ENCODE data around the gene TCHHL1.

Gene TCHHL1

DNA sequence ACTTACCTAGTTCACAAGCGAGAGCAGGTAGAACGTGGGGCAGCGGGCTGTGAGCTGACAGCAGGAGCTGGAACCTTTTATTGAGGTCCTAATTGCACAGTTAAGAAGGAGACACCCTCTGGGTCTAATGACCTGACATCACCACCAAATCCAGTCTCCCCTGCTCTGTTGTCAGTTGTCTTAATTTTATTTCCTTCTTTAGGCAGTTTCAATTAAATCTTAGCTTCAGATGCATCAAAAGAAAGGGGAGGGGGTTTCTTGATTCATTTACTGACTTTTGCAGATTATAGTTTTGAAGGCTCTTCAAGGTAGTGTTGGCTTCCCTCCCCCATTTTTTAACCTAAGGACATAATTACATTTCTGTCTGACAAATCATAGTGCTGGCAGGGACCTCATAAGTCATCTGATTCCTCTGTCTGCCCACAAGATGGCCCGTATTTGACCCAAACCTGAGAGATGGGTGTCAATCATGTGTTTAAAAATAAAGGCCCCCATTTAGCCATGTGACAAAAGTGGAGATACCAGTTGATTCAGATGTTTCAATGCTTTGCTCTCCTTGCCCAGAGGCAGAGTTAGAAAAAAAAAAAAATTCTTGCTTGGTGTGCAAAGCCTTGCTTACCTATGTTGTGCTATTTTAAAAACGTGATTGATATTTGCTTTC is at the start of gene TCHHL1:
TSS of gene TCHHL1 (minus strand) at position 51 of the 661 bp plus-strand sequence. CDS start 921 bp downstream, outside the sequence.
- DNase-seq: no peak

DNA sequence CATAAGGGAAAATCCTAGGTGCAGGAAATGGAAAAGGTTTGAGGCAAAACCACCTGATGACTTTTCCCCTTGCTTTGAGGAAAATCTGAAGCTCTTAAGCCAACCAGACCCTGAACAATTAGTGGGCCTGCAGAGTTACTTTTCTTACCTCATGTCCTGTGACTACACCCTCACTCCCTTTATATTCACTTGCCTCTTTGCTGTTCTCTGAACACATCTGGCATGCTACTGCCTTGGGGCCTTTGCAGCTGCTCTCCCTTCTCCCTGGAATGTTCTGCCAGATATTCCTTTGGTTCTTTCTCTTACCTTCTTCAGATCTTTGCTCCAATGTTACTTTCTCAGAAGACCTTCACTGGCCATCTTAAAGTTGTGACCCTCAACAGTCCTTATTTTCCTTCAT is 48.4 kb upstream of the TCHHL1 start:
- DNase-seq: no peak

DNA sequence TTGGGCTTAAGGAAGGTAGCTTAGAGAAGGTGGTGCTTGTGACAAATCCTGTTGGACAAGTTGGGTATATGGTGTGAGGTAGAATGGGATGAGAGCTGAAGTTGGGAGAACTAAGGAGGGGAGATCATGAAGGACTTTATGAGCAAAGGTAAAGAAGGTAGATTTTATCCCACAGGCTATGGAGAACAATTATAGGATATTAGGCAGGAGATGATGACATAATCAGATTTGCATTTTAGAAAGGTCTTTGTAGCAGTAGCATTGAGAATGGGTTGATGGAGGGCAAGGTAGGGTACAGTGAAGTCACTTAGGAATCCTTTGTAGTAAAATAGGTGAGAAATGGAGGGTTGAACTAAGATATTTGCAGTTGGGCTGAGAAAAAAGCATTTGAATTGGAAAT is 41.3 kb upstream of the TCHHL1 start:
- no peak for DNase-seq

DNA sequence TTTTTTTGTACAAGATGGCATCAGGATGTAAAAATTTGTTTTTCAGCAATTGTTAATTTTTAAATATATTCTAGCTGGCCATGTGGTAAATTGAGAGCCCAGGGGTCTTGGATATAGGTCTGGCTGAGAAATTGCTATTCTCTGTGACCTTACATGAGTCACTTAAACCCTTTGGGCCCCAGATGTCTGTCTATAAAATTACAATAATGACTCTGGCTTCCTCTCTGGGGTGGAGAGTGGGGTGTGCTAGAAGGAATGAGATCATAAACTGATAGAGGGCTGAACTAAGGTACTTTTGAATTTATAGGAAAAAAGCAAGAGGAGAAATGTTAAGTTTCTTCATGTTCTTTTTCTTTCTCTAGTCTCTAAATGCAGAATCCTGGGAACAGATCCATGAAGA is 38.8 kb upstream of the TCHHL1 start:
- no peak for DNase-seq

DNA sequence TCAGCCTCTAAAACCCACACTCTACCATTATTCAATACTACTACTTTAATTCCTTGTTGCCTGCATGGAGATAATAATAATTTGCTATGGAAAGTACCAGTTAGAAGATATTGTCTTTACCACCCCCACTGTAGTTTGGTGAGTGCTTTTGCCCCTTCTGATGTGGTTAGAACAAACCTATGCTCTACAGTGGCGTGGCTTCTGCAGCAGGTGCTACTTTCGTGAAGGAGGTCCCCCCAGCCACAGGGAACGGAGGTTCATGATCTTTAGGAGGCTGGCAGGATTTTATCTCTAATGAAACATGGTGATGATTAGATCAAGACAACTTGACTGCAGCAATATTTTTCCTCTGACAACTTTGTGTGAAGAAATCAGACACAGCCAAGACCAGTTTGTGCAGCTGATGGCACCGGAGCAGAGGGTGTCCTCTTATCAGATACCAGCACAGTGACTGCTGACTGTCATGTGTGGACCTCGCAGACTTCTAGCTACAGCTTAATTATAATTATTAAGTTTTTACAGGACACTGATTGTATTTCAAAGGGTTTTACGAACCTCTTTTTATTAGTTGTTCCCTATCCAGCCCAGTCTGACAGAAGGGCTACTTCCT is 37.1 kb upstream of the TCHHL1 start:
- no peak for DNase-seq

DNA sequence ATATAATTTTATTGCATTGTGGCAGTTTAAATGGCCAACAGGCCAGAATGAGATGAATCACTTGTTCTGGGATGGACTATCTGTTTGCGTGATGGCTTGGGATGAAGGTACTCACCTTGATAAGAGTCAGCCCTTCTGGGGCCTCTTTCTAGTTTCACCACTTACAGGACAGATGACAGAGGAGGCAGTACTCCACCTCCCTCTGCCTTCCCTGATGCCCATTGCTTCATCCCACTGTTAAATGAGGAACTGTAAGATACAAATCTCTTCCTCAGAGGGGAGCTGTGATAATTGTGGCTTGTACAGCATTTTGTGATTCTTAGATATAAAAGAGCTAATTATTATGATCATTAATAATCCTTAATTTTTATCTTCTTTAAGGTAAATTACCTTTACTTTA is 30.1 kb upstream of the TCHHL1 start:
- DNase-seq: no peak

DNA sequence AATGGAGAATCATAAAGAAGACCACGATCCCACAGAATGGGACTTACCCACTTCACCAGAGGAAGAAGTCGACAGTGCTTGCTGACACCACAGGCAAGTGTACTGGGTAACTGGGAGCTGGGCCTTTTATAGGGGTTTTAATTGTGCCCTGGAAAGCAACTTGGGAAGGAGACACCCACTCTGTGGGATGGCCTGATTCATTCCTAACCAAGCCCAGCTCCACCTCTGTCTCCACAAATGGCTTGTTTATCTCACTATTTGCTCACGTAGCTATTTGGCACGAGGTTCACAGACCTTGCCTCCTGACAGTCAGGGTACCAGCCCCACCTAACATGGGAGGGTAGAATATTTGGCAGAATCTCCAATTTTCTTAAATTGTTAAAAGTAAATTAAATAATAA is 26.5 kb upstream of the TCHHL1 start, which contains the start of gene TCHH:
TSS of gene TCHH (minus strand) at position 101 of the 400 bp plus-strand sequence. CDS start 1,364 bp downstream, outside the sequence.
- DNase-seq: no peak

DNA sequence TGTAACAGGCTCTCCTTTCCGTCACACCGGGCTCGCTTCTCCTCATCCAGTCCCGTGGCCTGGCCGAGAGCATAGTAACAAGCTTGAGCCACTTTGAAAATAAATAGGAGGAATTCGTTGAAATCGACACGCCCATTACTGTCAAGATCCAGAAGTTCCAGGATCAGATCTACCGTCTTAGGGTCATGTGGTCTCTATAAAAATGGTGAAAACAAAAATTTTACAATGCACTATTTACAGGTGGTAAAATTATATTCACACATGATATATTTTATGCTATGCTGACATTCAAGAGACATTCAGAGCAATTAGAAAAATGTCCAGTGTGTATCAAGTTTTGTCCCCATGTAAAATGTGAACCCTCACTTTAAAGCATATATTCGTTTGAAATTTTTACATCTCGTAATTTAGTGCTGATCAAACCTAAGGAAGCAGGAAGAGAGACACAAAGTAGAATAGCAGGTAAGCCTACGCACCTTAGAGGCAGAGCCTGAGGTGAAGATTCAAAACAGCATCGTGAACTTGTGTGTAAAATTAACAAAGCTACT is 24.1 kb upstream of the TCHHL1 start:
- DNase-seq: no peak

DNA sequence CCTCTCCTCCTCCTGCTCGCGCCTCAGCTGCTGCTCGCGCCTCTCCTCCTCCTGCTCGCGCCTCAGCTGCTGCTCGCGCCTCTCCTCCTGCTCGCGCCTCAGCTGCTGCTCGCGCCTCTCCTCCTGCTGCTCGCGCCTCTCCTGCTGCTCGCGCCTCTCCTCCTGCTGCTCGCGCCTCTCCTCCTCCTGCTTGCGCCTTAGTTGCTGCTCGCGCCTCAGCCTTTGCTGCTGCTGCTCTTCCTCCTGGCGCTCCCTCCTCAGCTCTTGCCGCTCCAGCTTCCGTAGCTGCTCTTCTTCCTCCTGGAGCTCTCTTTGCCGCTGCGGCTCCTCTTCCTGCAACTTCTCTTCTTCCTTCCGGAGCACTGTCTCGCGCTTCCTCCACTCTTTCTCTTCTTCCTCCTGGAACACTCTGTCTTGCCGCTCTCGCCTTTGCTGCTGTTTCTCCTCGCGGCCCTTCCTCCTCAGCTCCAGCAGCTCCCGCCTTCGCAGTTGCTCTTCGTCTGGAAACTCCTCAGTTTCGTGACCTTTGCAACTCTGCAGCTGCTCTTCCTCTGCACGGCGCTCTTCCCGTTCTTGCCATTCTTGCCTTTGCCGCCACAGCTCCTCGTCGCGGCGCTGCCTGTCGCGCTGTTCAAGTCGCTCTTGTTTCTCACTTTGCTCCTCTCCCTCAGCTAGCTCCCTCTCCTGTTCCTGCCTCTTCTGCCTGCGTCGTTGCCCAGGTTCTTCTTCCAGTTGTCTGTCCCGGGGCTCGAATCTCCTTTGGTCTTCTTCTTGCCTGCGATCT is 23.4 kb upstream of the TCHHL1 start:
- no peak for DNase-seq

DNA sequence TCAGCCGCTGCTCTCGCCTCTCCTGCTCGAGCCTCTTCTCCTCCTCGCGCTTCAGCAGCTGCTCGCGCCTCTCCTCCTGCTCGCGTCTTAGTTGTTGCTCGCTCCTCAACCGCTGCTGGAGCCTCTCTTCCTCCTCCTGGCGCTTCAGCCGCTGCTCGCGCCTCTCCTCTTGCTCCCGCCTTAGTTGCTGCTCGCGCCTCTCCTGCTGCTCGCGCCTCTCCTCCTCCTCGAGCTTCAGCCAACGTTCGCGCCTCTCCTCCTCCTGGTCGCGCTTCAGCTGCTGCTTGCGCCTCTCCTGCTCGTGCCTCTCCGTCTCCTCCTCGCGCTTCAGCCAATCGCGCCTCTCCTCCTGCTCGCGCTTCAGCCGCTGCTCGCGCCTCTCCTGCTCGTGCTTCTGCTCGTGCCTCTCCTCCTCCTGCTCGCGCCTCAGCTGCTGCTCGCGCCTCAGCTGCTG is 22.7 kb upstream of the TCHHL1 start:
- DNase-seq: no peak

DNA sequence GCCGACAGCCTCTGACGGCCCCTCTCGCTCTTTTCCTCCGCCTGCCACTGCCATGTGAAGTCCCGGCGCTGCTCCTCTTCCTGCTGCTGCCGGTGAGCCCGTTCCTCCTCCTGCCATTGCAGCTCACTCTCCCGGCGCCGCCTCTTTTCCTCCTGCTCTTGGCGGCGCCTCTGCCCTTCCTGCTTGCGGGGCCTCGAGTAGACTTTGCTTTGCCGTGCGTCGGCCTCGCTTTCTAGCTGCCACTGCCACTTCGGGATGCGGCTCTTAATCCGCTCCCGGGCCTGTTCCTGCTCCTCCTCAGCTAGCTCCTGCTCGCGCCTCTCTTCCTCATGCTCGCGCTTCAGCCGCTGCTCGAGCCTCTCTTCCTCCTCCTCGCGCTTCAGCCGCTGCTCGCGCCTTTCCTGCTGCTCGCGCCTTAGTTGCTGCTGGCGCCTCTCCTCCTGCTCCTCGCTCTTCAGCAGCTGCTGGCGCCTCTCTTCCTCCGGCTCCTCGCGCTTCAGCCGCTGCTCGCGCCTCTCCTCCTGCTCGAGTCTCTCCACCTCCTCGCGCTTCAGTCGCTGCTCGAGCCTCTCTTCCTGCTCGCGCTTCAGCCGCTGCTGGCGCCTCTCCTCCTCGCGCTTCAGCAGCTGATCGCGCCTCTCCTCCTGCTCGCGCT is 22.1 kb upstream of the TCHHL1 start:
- no peak for DNase-seq

DNA sequence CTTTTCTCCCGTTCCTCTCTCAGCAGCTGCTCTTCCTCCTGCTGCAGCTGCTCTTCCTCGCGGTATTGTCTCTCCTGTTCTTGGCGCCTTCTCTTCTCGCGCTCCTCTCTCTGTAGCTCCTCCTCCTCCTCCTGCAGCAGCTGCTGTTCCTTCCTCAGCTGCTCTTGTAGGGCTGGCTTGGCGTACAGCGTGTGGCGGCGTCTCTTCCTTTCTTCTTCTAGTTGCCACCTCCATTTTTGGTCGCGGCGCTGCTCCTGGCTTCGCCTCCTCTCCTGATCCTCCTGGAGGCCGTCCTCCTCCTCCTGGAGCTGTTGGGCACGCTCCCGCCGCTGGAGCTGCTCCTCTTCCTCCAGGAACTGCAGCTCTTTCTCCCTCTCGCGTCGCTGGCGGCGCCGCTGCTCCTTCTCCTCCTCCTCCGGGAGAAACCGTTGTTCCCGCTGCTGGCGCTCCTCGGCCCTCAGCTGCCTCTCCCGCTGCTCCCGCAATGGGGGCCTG is 21.5 kb upstream of the TCHHL1 start:
- DNase-seq: no peak

DNA sequence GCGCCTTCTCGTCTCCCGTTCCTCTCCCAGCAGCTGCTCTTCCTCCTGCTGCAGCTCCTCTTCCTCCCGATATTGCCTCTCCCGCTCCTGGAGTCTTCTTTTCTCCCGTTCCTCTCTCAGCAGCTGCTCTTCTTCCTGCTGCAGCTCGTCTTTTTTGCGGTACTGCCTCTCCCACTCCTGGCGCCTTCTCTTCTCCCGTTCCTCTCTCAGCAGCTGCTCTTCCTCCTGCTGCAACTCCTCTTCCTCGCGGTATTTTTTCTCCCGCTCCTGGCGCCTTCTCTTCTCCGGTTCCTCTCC is 21.1 kb upstream of the TCHHL1 start:
- no peak for DNase-seq

DNA sequence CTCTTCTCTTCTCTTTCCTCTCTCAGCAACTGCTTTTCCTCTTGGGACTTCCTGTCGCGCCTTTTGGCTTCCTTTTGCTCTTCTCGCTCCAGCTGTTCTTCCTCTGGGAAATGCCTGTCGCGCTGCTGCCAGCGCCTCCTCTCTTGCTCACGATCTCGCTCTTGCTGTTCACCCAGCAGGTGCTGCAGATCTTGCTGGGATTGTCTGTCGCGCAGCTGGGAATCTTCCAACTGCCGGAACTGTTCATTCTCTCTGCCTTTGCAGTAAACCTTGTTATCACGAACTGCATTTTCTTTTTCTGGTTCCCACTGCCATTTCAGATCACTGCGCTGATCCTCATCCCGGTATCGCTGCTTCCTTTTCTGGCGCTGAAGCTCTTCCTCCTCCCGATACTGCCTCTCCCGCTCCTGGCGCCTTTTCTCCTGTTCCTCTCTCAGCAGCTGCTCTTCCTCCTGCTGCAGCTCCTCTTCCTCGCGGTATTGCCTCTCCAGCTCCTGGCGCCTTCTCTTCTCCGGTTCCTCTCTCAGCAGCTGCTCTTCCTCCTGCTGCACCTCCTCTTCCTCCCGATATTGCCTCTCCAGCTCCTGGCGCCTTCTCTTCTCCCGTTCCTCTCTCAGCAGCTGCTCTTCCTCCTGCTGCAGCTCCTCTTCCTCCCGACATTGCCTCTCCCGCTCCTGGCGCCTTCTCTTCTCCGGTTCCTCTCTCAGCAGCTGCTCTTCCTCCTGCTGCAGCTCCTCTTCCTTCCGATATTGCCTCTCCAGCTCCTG is 20.6 kb upstream of the TCHHL1 start:
- no peak for DNase-seq

DNA sequence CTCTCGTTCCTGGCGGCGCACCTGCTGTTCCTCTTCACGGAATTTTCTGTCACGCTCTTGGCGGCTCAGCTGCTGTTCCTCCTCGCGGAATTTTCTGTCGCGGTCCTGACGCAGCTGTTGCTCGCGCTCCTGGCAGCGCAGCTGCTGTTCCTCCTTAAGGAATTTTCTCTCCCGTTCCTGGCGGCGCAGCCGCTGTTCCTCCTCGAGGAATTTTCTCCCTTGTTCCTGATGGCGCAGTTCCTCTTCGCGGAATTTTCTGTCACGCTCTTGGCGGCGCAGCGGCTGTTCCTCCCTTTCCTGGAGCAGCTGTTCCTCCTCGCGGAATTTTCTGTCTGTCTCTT is 20.0 kb upstream of the TCHHL1 start:
- DNase-seq: no peak

DNA sequence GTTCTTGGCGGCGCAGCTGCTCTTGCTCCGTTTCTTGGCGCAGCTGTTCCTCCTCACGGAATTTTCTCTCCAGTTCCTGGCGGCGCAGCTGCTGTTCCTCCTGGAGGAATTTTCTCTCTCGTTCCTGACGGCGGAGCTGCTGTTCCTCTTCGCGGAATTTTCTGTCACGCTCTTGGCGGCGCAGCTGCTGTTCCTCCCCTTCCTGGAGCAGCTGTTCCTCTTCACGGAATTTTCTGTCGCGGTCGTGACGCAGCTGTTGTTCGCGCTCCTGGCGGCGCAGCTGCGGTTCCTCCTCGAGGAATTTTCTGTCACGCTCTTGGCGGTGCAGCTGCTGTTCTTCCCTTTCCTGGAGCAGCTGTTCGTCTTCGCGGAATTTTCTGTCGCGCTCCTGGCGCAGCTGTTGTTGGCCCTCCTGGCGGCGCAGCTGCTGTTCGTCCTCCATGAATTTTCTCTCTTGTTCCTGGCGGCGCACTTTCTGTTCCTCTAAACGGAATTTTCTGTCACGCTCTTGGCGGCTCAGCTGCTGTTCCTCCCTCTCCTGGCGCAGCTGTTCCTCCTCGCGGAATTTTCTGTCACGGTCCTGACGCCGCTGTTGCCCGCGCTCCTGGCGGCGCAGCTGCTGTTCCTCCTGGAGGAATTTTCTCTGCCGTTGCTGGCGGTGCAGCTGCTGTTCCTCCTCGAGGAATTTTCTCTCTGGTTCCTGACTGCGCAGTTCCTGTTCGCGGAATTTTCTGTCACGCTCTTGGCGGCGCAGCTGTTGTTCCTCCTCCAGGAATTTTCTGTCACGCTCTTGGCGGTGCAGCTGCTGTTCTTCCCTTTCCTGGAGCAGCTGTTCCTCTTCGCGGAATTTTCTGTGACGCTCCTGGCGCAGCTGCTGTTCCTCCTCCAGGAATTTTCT is 19.4 kb upstream of the TCHHL1 start:
- DNase-seq: no peak

DNA sequence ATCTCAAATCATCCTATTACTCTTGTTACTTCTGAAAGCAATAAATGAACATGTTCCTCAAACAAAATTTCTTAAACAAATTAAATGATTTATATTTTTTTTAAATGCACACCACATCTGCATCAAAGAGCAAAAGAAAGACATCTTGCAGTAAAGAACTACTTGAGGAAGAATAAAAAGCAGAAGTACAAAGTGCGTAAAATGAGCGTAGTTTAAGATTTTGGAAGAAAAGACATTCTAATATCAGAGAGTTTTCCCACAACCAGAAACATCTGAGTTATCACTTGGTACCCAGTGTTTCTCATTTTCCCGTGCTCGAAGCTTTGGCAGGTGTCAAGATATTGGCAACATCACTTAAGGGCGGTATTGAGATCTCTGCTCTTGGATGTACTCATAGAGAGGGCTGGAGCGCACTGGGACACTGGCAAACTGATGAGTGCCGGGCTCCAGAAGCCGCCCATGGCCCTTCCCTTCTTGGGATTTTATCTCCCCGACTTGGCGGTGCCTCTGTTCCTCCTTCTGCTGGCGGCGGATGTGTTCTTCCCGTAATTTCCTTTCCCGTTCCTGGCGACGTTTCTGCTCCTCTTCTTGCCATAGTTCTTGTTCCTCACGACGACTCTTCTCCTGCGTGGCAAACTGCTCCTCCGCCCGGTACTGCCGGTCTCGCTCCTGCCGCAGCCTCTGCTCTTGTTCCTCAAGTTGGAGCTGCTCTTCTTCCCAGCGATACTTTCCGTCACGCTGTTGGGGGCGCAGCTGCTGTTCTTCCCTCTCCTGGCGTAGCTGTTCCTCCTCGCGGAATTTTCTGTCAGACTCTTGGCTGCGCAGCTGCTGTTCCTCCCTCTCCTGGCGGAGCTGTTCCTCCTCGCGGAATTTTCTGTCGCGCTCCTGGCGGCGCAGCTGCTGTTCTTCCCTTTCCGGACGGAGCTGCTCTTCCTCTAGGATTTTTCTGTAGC is 18.4 kb upstream of the TCHHL1 start:
- DNase-seq: no peak

DNA sequence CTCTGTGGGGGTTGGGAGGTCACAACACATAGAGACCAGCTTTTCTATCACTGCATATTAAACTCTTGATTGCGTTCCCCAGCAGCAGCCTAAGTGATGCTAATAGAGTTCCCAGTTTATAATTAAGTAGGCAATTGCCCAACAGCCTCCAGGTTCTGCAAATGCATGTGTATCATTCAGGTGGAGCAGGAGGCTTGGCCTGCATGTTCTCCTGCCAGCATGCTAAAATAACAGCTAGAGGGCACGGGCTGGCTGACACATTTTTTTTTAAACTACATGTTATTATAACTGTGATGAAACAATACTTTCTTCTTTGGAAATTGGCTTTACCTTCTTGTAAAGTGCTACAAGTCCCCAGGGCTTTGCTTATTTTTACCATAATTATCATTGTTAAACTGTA is 16.0 kb upstream of the TCHHL1 start:
- no peak for DNase-seq

DNA sequence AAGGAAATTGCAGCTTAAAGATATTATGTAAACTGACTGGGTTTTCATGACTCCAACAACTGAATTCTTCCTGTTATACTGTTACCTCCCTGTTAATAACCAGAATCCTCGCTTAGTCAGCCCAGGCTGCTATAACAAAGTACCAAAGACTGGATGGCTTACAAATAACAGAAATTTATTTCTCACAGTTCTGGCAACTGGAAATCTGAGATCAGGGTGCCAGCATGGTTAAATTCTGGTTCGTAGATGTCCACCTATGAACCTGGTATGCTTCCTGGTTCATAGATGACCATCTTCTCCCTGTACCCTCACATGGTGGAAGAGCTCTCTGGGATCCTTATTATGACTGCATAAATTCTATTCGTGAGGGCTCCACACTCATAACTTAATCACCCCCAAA is 8.1 kb upstream of the TCHHL1 start:
- no peak for DNase-seq

DNA sequence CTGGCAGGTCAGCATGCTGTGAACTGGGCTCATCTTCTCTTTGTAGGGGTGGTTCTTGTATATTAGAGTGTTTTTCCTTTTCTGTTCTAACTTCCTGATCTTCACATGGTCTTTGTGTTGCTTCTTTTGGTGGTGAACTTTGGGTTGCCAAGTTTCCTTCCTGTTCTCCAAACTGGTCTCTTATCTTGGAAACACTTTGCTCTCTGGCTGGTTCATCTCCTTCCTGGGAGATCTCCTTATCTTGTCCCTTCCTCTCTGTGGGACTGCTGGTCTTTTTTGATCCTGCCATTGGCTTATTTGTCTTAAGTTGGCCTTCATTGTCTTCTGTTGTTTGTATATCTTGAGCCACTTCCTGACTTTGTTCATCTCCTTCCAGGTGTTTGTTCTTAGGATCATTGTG is 2.1 kb downstream of the TCHHL1 start:
- no peak for DNase-seq

Measured in activated CD4-positive, alpha-beta T cell treated with anti-CD3 and anti-CD28 coated beads for 1 hour (primary cell).